HG03520 (cell line): ENCODE measurements around the gene PDIA3.
"Not testable (repeated sequence)": the region's sequence is repeated elsewhere in the genome, so short reads cannot be mapped to it uniquely, and the experiment has no call there.

Experiments used
- ATAC-seq: cut with Tn5 transposase; IDR thresholded peaks from one replicate; pipeline ENCODE4 v1.9.1; 2021; ENCODE audit warnings: mild to moderate bottlenecking, moderate library complexity; ENCODE audit not compliant: unreplicated experiment

Gene PDIA3

DNA sequence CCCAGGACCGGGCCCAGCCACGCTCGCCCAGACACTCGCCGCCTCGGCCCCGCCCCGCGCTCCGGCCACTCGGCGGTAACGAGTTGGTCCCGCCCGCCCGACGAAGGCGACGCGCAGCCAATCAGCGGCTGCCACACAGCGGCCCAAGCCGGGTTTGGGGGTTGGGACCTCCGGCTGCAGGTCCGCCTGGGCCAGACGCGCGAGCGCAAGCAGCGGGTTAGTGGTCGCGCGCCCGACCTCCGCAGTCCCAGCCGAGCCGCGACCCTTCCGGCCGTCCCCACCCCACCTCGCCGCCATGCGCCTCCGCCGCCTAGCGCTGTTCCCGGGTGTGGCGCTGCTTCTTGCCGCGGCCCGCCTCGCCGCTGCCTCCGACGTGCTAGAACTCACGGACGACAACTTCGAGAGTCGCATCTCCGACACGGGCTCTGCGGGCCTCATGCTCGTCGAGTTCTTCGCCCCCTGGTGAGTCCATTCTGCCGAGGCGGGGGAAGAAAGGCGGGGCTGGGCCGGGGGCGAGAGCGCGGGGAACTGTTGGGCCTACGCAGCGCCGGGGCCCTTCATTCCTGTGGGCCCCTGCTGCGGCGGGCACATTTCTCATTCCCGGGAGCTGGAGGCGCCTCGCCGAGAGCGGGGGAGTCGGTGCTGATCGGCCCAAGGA lies at the start of gene PDIA3:
TSS of gene PDIA3 (plus strand) at position 194 of the 658 bp plus-strand sequence. CDS start at position 296, 102 bp downstream.
- ATAC-seq, result peak; percentile 66

- ATAC-seq, result no peak
Observed at GRCh38 chr15:43702174-43702573, 44.1 kb upstream of the PDIA3 start.

- no peak for ATAC-seq
Observed at GRCh38 chr15:43702701-43703424, 43.4 kb upstream of the PDIA3 start.

DNA sequence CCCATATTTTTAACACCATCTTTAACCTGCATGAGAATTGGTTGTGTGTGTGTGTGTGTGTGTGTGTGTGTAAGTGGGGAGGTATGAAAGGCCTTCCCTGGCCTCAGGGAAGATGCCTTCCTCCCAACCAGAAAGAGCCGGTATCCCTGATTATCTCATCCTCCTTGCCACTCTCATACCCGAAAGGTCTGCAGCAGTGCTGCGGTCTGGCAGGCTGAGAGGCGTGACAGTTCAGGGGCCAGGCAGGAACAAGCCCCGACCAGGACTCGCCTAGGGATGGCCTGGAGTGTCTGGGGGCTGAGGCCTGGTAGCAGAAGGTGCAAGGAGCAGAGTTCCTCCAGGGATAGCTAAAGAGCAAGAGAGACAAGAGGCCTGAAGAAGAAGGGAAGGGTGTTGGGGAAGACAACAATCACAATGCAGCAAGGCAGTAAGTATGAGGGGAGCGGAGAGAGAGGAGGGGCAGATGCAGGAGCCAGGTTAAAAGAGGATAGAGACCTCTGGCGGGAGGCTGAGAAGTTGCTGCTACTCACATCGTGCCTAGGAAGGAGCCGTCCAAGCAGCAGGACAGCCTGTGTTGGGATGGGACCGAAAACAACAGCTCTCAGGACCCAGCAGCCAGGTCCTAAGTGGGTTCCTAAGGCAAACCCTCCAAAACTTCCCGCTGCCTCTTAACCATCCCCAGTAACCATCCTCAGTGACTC lies 35.7 kb upstream of the PDIA3 start:
- ATAC-seq, result not testable (repeated sequence)

DNA sequence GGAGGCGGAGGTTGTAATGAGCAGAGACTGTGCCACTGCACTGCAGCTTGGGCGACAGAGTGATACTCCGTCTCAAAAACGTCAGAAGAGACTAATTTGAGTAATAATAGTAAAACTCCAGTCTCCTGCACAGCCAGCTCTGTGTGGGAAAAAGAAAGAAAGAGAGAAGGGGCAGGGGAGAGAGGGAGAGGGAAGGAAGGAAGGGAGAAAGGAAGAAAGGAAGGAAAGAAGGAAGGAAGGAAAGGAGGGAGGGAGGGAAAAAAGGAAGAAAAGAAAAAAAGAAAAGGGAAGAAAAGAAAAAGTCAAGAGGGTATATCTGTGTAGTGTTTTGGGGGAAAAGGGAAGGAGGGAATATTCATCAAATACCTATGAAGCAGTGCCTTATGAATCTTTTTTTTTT lies 23.1 kb upstream of the PDIA3 start:
- ATAC-seq, result no peak

- ATAC-seq, result not testable (repeated sequence)
Observed at GRCh38 chr15:43726306-43726705, 19.9 kb upstream of the PDIA3 start.

DNA sequence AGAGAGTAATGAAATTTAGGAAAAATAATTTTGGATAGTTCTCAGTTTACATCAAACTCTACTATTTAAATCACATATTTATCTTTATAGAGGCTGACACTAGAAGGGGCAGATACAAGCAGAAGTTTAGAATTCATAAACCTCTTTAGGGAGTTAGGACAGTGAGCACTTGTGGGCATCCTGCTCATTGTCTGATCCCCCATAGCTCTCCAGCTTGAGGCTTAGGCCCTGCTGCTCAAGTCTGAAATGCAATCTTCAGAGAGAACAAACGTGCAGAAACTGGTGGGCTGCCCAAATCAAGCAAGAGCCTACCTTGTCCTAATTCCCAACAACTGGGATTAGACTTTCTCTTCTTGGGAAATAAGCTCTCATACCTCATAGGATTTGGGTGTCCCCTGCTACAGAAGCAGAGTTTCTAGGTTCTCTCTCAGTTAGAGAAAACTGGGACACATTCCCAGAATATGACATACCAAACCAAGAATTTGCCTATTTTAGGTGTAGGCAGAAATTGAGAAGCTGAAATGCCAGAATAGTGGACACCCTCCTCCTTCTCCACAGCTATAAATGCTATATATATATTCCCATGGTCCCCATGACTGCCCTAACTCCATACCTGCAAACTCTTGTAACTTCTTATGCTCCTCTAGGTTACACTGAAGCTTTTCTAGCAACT lies 18.0 kb upstream of the PDIA3 start:
- not testable (repeated sequence) for ATAC-seq

GRCh38 chr15:43735416-43735815 lies 10.8 kb upstream of the PDIA3 start:
- no peak for ATAC-seq

- ATAC-seq, result not testable (repeated sequence)
Observed at GRCh38 chr15:43746903-43747309, 668 bp downstream of the PDIA3 start.

- ATAC-seq, result no peak
Observed at GRCh38 chr15:43748376-43748775, 2.1 kb downstream of the PDIA3 start.

- ATAC-seq, result no peak
Observed at GRCh38 chr15:43749690-43750345, 3.6 kb downstream of the PDIA3 start.

- no peak for ATAC-seq
Observed at GRCh38 chr15:43751885-43752284, 5.6 kb downstream of the PDIA3 start.

DNA sequence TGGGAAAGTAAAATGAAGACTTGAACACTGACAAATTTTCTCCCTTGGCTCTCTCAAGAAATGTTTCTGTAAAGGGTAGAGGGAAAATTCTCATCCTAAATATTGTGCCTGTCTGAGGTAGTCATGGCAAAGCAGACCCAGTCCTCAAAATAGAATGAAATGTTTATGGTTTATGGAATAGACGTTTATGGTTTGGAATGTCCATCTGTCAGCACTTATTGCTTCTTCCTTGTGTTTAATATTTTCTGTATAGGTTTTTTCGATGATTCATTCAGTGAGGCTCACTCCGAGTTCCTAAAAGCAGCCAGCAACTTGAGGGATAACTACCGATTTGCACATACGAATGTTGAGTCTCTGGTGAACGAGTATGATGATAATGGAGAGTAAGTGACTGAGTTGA lies 16.6 kb downstream of the PDIA3 start:
- ATAC-seq, result no peak

DNA sequence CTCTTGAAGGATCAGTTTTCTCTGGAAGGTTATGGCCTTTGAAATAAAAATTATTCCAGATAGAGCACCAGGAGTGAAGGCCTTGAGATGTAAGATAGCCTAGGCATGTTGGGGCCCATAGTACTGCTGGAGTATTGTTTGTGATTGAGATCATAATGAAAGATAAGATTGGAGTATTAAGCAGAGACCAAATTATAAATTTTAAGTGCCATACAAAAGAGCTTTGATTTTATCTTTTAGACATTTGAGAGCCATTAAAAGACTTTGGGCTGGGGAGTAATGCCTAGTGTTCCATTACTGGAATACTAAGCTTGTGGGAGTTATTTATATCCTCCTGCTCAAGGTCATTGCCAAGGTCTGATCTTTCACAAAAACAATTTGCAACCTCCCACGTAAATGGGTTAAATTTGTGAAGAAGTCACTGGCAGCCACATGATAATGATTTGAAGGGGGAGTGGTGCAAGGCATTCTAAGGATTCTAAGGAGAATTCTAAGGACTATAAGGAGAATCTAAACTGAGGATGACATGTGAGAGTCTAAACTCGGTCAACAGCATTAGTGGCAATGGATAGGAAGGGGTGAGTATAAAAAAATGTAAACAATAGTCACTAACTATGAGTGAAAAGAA lies 17.7 kb downstream of the PDIA3 start:
- ATAC-seq, result no peak

- no peak for ATAC-seq
Observed at GRCh38 chr15:43769584-43770228, 23.5 kb downstream of the PDIA3 start.

DNA sequence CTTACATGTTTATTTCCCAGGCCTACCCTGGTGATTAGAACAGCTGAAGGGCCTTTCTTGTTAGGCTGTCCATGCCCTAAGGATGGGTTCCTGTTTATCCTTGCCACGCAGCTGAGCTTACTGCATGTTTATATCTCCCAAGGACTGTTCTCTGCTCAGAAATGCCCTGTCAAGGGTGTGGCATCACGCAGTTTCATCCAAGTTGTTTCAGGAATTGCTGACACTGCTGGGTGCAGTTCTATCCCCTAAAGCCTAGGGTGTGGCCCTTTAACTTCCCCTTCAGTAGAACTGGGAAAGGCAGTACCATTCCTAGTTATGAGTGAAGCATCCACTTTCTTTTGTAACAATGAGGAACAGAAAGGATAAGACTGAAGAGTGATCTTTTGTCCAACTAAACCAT lies 25.6 kb downstream of the PDIA3 start:
- no peak for ATAC-seq

- no peak for ATAC-seq
Observed at GRCh38 chr15:43772624-43773023, 26.4 kb downstream of the PDIA3 start.

DNA sequence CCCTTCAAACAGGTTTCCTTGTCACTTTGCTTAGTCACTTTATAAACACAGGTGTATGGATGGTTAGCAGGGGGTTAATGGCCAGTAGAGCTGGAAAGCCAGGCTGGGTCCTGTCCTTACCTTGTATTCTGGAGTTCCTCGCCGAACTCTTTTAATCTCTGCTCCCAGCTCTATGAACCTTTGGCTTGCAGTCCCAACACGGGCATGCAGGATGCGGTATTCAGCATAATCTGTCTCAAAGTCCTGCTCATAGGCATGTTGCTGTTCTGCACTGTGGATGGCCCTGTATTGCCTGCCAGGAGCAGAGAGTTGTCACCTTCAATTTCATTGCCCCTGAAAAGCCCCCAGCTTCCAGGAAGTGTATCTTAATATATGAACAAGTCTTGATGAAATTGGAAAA lies 27.8 kb downstream of the PDIA3 start:
- no peak for ATAC-seq

DNA sequence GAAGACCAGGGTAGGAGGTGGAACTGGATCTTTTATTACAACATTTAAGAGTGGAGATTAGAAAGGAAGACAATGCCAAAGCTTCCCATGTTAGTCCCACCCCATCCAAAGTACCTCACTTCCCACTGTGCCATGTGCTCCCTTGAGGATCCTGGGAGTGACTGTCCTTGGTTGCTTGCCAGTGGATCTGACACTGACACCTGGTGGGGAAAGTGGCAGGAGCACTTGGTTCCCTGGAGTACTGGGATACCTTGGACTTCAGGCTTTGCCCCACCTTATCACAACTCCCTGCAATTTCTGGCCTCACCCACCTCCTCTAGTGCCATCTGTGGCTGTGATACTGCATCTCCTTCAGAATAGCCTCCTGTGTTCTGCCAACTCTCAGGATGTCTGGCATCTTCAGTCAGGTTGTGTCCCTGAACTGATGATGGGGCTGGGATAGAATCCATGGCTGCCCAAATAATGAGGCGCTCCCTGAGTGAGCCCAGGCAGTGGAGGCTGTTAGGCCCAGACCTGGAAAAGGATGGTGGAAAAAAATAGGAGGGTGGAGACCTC lies 29.2 kb downstream of the PDIA3 start:
- ATAC-seq, result no peak
